Measurements from ENCODE around the gene LAMA2.

The LAMA2 gene

DNA sequence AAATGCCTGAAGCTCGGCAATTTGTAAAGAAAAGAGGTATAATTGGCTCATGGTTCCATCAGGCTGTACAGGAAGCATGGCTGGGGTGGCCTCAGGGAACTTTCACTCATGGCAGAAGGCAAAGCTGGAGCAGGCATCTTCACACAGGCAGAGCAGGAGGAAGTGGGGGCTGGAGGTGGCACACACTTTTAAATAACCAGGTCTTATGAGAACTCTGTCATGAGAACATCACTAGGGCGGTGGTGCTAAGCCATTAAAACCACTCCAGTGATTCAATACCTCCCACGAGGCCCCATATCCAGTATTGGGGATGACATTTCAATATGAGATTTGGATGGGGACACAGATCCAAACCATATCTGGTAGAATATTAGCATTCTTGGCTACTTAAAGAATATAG, 481.8 kb downstream of the LAMA2 start:
- DNase-seq (ENCODE audit: low read depth), result no peak

GRCh38 chr6:129368076-129368475, 485.1 kb downstream of the LAMA2 start:
- DNase-seq (ENCODE audit: low read depth), result no peak

- DNase-seq (ENCODE audit: low read depth), result no peak
Observed at GRCh38 chr6:129368970-129369369, 486.0 kb downstream of the LAMA2 start.

GRCh38 chr6:129369737-129370136, 486.8 kb downstream of the LAMA2 start:
- no peak for DNase-seq (ENCODE audit: low read depth)

DNA sequence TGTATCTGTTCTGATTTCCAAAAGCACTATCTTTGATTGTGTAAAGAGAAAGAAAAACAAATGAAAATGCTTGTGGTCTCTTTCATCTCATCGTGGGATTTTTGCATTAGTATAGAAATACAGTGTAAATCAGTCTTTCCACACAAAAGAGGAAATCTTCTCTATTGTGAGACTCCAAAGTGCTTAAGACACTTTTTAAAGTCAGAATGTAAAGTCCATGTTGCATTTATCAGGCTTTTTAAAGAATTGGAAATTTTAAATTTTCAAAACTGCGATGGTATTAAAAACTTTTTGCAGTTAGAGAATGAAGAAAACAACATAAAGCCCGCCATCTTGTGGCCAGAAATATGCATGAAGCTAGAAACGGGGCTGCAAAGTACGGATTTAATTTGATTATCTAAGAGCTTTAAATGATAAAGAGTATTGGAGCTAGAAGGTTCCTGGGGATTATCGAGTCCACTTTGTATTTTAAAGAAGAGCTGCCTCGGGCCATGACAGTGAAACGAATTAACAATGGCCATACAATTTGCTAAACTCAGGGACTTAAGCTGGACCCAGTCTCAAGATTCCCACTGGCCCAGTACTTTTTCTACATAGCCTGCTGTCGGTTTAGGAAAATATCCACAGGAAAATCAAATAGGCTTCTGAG, 487.5 kb downstream of the LAMA2 start:
- no peak for DNase-seq (ENCODE audit: low read depth)

GRCh38 chr6:129381885-129382284, 498.9 kb downstream of the LAMA2 start:
- DNase-seq (ENCODE audit: low read depth), result no peak

DNA sequence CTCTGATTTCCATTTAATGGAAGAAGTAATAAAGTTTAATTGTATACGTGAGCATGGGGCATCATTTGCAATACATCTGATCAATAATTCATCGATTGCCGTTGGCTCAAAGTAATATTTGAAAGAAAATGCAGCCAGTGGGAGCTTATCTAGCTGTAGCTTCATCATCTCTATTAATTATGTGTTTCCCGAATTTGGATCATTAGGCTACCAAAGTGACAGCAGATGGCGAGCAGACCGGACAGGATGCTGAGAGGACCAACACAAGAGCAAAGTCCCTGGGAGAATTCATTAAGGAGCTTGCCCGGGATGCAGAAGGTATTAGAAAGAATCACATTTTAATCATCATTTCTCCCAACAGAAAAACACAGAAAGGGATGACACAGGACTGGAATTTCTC, 500.0 kb downstream of the LAMA2 start:
- DNase-seq (ENCODE audit: low read depth), result no peak

DNA sequence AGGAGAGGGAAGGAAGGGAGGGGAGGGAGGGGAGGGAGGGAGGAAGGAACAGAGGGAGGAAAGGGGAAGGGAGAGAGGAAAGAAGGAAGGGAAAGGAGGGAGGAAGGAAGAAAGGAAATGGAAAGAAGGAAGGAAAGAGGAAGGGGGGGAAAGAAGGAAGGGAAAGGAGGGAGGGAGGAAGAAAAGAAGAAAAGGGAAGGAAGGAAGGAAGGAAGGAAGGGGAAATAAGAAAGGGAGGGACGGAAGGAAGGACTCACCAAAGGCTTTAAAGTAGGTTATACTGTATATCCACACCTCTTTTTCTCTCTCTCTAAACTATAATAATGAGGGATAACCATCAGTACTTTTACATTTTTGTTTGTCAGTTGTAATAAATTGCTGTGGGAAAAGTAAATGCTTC, 502.2 kb downstream of the LAMA2 start:
- DNase-seq (ENCODE audit: low read depth), result no peak

- DNase-seq (ENCODE audit: low read depth), result no peak
Observed at GRCh38 chr6:129390900-129391299, 508.0 kb downstream of the LAMA2 start.

GRCh38 chr6:129393654-129394053, 510.7 kb downstream of the LAMA2 start:
- no peak for DNase-seq (ENCODE audit: low read depth)

DNA sequence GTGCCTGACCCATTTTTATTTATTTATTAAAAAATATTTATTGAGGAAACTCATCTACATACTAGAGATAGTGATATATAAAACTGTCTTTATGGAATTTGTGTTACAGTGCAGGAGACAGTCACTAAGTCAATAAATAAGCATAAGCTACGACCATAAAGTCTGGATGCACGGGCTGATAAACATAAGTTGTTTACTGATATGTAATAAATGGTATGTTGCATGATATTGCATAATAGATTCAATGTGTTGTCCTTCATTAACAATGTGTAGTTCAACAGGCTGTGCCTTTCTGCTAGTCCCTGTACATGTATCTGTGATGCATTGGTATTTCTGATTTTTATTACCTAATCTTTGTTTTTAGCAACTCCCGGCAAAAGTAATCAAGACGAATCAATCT, 515.8 kb downstream of the LAMA2 start:
- no peak for DNase-seq (ENCODE audit: low read depth)

DNA sequence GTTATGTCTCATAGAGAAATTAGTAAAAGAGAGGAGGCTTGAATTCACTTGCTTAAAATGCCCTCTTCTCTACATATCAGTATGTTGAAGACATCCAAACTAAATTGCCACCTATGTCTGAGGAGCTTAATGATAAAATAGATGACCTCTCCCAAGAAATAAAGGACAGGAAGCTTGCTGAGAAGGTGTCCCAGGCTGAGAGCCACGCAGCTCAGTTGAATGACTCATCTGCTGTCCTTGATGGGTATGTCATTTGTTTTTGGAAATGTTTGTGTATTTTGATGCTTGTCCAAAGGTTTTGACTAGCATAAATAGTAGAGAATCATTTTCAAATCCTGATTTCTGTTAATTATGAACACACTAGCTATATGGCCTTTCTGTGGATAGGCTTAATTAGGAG, 519.3 kb downstream of the LAMA2 start:
- DNase-seq (ENCODE audit: low read depth), result no peak

DNA sequence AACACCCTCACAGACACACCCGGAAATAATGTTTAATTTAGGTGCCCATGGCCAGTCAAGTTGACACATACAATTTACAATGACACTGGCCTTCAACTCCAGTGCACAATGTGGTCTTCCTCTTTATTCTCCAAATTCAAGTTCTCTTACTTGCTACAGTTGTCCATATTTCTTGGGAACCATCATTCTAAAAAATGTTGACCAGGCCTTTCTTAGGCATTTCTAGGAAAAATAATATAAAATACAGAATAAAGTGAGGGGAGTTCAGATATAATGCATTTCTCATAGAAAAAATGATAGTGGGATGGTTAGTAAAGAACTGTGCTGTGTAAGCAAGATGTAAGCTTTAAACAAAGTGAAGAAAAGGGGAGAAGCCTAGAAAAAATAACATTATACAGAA, 528.2 kb downstream of the LAMA2 start:
- DNase-seq (ENCODE audit: low read depth), result no peak

DNA sequence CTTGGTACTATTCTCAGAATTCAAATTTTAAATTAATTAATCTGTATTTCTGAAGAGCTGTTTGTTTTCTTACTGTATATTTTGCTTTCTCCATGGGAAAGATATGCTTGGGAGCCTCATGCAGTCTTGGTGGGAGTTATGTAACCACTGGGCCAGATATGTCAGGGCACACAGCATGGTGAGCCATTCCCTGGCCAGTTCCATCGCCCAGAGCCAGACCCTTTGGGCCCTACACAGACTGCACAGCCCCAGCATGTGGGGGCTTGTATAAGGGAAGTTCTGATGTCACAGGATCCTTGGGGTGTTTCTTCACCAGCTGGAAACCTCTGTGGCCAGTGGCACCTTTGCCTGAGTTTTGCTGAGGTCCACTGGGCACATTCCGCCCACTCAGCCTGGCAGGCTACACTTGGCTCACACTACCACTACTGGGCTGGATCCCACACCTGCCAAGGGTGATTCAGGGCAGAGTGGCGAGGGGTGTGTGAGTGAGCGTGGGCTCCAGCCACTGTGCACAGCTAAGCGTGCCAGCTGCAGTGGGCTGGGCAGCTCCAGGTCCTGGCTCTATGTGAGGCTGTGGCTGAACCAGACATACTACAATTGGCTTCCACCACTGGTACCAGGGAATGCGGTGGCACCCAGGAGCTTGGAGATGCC, 533.5 kb downstream of the LAMA2 start:
- DNase-seq (ENCODE audit: low read depth), result no peak

DNA sequence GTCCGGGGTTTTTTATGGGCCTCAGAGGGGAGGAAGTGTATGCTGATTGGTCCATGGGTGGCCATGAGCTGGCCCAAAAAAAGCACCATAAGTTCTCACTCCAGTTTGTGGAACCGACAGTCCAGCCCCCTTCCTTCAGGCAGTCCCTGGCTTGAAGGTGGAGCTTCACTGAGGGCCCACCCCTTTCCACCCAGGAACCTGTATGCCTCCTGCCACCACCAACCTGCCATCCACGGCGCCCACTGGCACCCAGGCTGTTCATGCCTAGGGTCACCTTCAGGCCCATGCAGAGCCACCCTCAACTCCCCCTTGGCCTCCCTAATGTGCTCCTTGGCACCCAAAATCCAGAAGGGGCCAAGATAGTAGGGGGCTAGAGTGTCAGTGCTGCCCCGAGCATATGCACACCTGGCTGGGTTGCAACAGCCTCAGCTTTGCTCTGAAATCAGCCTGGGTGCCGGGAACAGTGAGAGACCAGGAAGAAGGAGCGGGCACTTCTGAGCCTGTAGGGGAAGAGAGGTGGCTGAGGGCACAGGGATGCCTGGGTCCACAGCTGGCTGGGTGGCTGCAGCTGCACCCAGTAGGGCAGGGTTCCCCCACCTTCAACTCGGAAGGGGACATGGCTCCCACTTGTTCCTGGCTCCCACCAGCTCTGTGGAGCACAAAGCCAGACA, 534.6 kb downstream of the LAMA2 start:
- no peak for DNase-seq (ENCODE audit: low read depth)

DNA sequence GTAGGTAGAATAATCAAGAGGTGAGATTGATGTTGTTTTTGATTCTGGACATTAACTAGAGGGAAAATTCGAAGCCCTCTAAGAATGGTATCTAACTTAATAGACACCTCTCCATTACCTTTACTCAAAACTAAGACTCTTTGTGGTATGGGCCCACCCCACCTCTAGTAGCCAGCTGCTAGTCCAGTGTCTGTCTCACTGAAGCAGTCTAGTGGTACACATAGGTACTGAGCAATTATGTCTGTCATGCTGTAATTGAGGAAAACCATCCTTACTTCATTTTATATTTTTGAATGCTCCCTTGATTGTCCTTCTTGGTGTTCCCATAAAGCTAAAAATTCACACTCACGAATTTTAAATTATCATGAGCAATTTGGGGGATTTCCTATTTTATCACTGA, 536.4 kb downstream of the LAMA2 start:
- DNase-seq (ENCODE audit: low read depth), result no peak

DNA sequence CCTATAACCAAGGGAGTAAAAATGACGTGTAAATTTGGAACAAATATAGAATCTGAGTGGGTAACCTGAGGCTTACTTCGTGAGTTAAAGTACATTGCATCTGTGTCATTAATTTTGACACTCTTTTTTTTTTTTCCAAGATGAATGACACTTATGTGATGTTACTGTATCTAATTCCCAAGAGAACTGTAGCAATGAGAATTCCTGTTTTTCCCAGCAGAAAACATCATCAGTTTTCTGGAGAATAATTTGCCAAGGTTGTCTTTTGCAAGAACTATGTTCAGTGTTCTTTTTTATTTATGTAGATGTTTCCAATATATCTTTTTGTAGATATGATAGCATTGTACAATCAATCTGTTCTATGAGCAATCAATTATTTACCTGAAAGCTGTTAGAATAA, 543.4 kb downstream of the LAMA2 start:
- no peak for DNase-seq (ENCODE audit: low read depth)

DNA sequence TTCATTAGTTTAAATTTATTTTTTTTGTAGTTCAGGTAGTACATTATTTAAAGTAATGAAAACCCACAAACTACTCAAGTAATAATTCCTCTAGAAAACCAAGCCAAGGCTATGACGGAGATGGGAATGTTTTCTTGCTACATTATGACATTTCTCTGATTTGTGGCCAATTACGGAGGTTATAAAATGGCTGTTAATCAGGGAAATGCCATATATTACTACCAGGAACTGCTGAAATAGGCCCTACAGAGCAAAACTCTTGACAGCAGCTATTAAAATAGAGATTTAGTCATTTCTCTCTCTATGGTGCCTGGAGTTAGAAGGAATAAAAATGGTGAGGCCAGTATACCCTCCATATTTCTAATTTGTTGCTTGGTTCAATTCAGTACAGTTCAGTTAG, 547.0 kb downstream of the LAMA2 start:
- DNase-seq (ENCODE audit: low read depth), result no peak

DNA sequence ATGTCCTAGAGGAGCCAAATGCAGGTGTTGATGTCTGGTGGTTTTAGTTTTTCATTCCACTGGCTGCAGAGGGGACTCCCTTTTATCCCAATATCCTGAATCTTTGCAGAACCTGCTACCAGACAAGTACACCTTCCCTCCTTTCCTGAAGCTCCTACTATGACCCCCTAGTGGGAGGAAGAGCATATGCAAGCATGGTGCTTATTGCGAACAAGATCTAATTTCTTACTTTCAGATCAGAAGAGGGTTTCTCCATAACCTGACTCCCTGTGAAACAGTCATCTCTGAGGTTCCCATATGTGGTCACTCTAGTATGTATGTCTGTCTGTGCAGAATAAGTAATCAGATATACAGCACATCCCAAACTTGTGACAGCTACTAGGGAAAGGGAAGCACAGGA, 549.8 kb downstream of the LAMA2 start:
- DNase-seq (ENCODE audit: low read depth), result no peak

DNA sequence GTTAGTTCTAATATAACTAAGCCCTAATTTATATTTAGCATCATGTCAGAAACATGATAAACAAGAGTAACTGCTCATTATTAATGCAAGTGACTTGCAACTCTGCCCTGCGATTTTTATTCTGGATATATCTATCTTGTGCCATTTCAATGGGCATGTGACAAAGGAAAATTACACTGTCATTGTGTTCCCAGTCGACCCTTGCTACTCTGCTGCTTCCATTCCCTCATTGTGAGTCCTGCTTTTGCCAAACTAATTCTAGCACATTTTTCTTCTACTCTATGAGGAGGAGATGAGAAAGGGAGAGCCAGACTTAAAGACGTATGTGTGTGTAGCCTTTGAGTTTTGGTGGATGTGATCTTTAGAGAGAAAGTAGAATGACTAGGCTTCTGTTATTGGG, 551.2 kb downstream of the LAMA2 start:
- DNase-seq (ENCODE audit: low read depth), result no peak

DNA sequence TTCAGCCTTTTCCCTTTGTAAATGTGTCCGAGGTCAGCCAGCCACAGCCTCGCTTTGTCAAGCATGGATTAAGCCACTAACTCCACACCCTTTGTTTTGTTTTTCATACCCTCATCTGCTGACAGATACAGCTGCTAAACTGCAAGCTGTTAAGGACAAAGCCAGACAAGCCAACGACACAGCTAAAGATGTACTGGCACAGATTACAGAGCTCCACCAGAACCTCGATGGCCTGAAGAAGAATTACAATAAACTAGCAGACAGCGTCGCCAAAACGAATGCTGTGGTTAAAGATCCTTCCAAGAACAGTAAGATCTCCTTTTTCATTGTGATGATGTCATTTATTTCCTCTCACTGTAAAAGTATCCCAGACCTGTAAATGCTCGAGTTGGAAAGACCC, 557.8 kb downstream of the LAMA2 start:
- DNase-seq (ENCODE audit: low read depth), result no peak

DNA sequence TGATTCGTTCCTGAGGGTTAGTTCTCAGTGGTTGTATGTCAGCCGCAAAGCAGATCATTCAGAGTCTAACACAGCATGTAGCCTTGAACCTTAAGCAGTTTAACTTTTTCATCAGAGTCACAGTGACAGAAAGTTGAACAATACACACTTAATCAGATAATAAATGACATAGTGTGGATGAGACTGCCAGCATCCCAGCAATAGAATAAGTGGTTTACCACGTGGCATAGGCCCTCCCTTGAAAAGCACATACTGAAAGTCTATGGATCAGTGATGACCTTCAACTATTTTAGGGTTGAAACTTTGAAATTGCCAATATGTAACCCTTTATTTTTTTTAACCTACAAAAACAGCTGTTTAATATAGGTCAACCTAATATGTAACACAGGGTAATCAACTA, 561.7 kb downstream of the LAMA2 start:
- no peak for DNase-seq (ENCODE audit: low read depth)

- no peak for DNase-seq (ENCODE audit: low read depth)
Observed at GRCh38 chr6:129446272-129447197, 563.6 kb downstream of the LAMA2 start.

Data from activated T-helper 1 cell treated with Interleukin-2 at 50 U/mL for 16 hours (primary cell).